ENCODE measurements around the gene USP48.

DNA sequence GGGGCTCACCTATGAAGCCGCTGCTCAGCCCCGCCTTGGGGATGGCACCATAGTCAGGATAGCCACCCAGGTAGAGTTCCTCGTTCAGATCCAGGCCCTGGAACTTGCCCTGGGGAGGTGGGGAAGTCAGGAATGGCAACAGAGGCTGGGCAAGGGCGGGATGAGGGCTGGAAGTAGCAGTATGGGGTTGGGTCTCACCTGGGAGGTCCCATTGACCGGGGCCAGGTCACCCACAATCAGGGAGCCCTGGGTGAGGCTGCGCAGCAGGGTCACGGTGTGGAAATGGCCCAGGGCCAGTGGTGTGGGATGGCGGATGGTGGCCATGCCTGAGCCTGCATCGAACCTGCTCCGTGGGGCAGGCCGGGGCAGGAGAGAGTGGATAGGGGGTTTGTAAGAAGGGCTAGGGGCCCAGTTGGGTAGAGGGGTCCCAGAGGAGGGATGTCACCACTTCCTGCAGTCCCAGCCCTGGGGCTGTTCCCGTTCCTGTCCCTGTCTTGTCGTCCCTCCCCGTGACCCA is 48.6 kb upstream of the USP48 start:
- TF ChIP-seq CTCF (IDR thresholded peaks at IDR 0.05): no peak
- TF ChIP-seq POLR2A (IDR thresholded peaks at IDR 0.05): no peak

Measured in Peyer's patch (tissue), 4 donors.